ENCODE results near the gene PDK2. TPM values are rescaled to one million over a fixed set of nuclear protein-coding genes. Genes with fewer than 3 reads are reported as not detected.

The PDK2 gene
- total RNA-seq, 4 donors from 2014 or later: 111 to 335 (median 124) TPM

DNA sequence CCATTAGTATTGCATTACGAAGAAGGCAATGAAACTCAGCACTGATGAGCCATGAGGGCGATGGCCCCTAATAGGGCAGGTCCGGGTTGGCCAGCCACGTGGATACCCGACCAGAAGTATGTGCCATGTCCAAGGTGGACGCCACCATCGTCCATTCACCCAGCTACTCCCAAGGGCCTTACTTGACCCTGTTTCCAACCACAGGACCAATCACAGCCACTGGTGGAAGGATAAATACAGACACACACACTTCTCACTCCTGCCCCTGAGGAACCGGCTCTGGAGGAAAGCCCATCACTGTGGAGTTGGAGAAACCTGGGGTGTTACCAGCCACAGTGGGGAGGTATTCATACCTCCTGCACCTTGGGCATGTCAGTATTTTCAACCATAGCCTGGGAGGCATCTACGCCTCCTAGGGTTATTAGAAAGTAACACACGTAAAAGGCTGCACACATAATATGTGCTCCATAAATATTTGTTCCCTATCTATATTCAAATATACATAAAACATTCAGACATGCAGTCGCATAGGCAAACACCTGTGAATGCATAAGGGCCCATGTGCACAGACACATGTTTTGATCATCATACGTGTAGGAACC lies 44.6 kb upstream of the PDK2 start:
- ATAC-seq: no peak
- TF ChIP-seq POLR2A (IDR thresholded peaks at IDR 0.05): no peak
- TF ChIP-seq, protein P1, sequence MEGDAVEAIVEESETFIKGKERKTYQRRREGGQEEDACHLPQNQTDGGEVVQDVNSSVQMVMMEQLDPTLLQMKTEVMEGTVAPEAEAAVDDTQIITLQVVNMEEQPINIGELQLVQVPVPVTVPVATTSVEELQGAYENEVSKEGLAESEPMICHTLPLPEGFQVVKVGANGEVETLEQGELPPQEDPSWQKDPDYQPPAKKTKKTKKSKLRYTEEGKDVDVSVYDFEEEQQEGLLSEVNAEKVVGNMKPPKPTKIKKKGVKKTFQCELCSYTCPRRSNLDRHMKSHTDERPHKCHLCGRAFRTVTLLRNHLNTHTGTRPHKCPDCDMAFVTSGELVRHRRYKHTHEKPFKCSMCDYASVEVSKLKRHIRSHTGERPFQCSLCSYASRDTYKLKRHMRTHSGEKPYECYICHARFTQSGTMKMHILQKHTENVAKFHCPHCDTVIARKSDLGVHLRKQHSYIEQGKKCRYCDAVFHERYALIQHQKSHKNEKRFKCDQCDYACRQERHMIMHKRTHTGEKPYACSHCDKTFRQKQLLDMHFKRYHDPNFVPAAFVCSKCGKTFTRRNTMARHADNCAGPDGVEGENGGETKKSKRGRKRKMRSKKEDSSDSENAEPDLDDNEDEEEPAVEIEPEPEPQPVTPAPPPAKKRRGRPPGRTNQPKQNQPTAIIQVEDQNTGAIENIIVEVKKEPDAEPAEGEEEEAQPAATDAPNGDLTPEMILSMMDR (IDR thresholded peaks at IDR 0.05 in 4 of 5, conservative IDR thresholded peaks at IDR 0.05 in 1 of 5): no peak
- H3K4me1 ChIP-seq: peaks cover 8 to 14% of the 10 kb centered on the region in 2 donors
- no peak overlapping the region for H3K4me3 ChIP-seq
- DNase-seq: no peak
- intact Hi-C loops (cut with DNase I; ENCODE audit: low total_unique reads): no loop called here
- H3K27ac ChIP-seq: no peak overlapping the region
- in situ Hi-C loops (cut with MboI; ENCODE audit: low sequenced_read_pairs in 4 of 4): no loop called here
- H3K9me3 ChIP-seq: no peaks in the 10 kb centered on the region
- H3K36me3 ChIP-seq: no peaks in the 10 kb centered on the region
- H3K27me3 ChIP-seq: no peaks in the 10 kb centered on the region

DNA sequence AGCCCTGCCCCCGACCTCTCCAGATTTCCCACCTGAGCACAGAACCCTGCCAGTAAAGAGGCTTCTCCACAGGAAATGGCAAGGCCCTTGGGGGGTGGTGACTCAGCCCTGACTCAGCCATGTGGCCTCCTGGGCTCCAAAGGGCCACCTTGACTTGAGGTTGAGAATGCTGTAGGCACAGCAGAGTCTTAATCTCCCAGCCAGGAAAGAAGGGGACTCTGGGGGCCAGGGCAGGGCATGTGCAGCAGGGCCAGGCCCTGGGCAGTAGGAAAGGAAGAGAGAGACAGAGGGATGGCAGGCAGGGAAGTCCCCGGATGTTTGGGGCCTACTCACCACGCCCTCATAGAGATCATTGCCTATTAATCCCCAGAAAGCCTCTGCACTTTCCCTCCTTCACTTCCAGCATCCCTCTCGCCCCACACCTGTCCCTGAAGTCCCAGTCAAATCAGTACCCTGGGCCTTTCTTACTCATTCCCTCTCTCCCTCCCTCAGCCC lies 44.0 kb upstream of the PDK2 start:
- Histone ChIP-seq H3K4me1 (peaks cover 8 to 14% of the 10 kb centered on the region in 2 donors), H3K36me3 (no peaks in the 10 kb centered on the region), H3K27ac (no peak overlapping the region), H3K9me3 (no peaks in the 10 kb centered on the region), H3K4me3 (no peak overlapping the region), H3K27me3 (no peaks in the 10 kb centered on the region)
- in situ Hi-C loops (cut with MboI; ENCODE audit: low sequenced_read_pairs in 4 of 4): no loop called here
- ATAC-seq (no peak), DNase-seq (no peak)
- intact Hi-C loops (cut with DNase I; ENCODE audit: low total_unique reads): no loop called here
- TF ChIP-seq, protein P1 (IDR thresholded peaks at IDR 0.05 in 4 of 5, conservative IDR thresholded peaks at IDR 0.05 in 1 of 5): no peak
- TF ChIP-seq POLR2A (IDR thresholded peaks at IDR 0.05): no peak

DNA sequence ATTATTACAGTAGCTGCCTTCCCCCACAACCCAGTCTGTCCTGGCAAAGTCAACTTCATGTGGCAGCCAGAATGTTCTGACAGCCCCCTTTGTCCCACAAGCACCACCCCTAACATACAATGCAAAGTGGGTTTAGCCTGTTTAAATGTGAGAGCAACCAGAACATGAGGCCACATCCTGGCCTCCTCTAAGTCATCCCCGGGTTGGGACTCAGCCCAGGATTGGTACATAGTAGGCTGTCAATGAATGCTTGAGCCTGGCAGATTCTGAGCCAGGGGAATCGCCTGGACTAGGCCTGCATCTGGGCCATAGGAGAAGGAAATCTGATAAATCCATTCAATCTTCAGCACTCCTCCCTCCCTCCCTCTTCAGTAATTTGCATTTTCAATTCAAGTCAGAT lies 43.5 kb upstream of the PDK2 start:
- Histone ChIP-seq H3K4me3 (no peak overlapping the region), H3K27me3 (no peaks in the 10 kb centered on the region), H3K9me3 (no peaks in the 10 kb centered on the region), H3K27ac (no peak overlapping the region), H3K4me1 (peaks cover 9 to 16% of the 10 kb centered on the region in 2 donors), H3K36me3 (no peaks in the 10 kb centered on the region)
- intact Hi-C loops (cut with DNase I; ENCODE audit: low total_unique reads): no loop called here
- in situ Hi-C loops (cut with MboI; ENCODE audit: low sequenced_read_pairs in 4 of 4): no loop called here
- no peak for TF ChIP-seq POLR2A (IDR thresholded peaks at IDR 0.05)
- TF ChIP-seq, protein P1 (IDR thresholded peaks at IDR 0.05 in 4 of 5, conservative IDR thresholded peaks at IDR 0.05 in 1 of 5): no peak
- ATAC-seq (no peak), DNase-seq (no peak)

DNA sequence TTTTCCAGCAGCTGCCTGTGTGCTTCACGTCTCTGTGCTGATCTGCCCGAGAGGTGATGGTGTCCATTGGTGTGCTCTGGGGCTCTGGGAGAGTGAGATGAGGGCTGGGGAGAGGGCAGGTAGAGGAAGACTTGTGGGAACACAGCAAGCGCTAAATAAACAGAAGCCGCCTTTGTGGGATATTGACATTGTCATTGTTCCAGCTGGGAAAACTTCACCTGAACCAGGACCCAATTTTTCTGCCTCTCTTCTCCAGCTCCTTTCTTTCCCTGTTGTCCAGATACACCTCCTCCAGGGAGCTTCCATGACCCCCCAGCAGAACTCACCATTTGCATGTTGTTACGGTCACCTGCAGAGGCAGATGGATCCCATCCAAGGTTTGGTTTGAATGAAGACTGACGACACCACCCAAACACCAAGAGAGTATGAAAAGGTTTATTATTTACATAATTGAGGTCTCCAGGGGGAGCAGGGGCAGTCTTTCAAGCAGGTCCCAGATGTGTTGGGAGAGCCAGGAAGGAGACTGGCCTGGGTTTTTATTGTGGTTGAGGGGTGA lies 42.8 kb upstream of the PDK2 start:
- TF ChIP-seq, protein P1 (IDR thresholded peaks at IDR 0.05 in 4 of 5, conservative IDR thresholded peaks at IDR 0.05 in 1 of 5): no peak
- no peak for TF ChIP-seq POLR2A (IDR thresholded peaks at IDR 0.05)
- Histone ChIP-seq H3K4me1 (peaks cover 16 to 23% of the 10 kb centered on the region in 2 donors), H3K4me3 (no peak overlapping the region), H3K27ac (no peak overlapping the region), H3K9me3 (no peaks in the 10 kb centered on the region), H3K36me3 (no peaks in the 10 kb centered on the region), H3K27me3 (no peaks in the 10 kb centered on the region)
- intact Hi-C loops (cut with DNase I; ENCODE audit: low total_unique reads) (no loop called here), in situ Hi-C loops (cut with MboI; ENCODE audit: low sequenced_read_pairs in 4 of 4) (no loop called here)
- no peak for ATAC-seq
- no peak for DNase-seq
